Jurkat, Clone E6-1 (cell line): ENCODE results near the gene CCDC9B.

ENCODE experiments used
- DNase-seq: peaks from one replicate; pipeline ENCODE4 v3.0.0-alpha.2; 2011; ENCODE audit warnings: low read depth, low spot score
- H3K4me3 ChIP-seq: 2 replicates; pipeline ENCODE4 v1.5.1; 2011; ENCODE audit warnings: mild to moderate bottlenecking, low read length, control low read depth, moderate library complexity

CCDC9B gene

GRCh38 chr15:40300367-40300766 is 40.4 kb downstream of the CCDC9B start:
- no peak overlapping the region for H3K4me3 ChIP-seq
- no peak for DNase-seq

DNA sequence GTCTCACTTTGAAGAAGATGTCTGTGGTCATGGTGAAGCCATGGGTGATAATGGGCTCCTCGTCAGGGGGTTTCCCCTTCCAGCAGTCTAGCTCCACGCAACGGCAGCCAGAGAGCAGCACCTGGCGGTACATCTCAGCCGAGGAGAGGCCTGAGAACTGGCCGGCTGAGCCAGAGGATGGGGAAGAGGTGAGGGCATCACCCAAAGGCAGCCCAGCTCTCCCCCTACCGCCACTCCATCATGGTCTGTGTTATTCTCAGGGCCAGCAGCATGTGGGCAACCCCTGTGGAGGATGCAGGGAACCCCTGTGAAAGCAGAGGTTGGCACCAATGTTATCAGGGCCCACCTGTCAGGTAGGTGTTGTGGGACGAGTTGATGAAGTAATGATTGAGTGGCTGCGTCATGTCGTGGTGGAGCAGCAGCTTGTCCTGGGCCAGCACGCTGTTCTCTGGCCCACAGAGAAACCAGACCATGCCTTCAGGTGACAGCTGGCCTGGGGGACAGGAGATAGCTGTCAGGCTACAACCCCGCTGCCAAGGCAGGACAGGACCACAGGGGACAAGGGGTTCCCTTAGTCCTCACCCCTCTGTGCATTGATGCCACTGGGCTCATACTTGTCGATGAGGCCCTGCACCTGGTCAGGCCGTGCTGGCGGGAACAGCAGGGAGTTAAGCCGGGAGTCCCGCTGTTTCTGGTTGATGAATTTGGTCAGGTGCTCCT is 42.4 kb downstream of the CCDC9B start:
- DNase-seq: no peak
- no peak overlapping the region for H3K4me3 ChIP-seq

- H3K4me3 ChIP-seq: no peak overlapping the region
- no peak for DNase-seq
These were observed 43.4 kb downstream of the CCDC9B start for GRCh38 chr15:40297356-40297755.

DNA sequence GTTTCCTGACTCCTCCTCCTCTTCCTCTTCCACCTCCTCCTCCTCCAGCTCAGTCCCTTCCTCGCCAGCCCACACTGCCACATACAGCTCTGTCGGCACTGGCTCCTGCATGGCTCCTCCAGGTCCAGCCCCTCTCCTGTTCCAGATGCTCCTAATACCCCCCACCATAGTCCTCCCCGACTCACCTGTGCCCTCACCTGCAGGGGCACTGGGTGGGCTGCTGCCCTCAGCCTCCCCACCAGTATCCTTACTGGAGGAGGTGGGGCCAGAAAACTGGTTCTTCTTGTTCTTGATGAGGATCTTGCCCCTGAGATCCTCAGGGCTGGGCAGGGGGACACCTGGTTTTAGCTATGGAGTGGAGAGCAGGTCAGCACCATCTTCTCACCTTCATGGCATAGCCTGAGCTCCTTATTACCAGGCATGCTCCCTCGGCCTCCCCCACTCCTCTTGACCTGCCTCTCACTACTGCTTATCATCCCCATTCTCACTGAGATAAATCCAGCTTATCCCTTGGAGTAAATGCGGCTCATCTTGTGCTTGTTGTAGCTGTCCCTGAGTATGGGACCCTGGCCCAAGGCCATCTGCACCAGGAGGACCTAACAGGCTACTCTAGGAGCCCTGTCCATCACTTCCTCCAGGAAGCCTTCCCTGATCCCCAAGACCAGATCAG is 44.0 kb downstream of the CCDC9B start:
- DNase-seq: no peak
- H3K4me3 ChIP-seq: no peak overlapping the region

DNA sequence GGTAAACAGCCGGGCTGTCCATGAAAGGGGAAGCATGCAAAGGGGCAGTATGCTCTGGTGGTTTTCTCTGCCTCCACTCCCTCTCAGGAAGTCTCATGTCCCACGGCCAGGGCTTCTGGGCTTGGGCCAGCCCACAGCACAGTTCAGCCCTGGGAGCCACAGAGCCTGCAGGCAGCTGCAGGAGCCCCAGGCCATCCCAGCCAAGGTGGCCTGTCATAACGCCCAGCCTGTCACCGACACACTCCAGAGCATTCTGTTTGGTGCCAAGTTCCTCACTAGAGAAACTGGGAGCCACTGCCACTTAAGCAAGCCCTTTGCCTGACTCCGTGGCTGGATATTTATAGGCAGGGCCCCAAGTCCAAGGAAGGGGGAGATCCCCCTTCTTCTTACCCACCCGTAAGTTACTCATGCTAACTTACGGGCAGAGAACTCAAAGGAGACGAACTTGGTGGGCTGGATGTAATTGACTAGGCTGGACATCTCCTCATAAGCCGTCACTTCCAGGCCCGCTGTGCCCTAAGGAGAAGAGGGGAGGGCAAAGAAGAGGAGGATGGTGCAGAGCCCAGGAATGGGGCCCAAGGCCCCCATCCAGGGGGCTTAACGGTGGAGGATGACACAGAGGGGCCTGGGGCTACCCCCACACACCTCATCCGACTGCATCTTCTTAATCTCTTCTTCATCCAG is 44.7 kb downstream of the CCDC9B start:
- no peak overlapping the region for H3K4me3 ChIP-seq
- no peak for DNase-seq

GRCh38 chr15:40295297-40295696 is 45.4 kb downstream of the CCDC9B start:
- H3K4me3 ChIP-seq: no peak overlapping the region
- no peak for DNase-seq

- H3K4me3 ChIP-seq: no peak overlapping the region
- DNase-seq: no peak
These were observed 46.5 kb downstream of the CCDC9B start for GRCh38 chr15:40293905-40294895.

DNA sequence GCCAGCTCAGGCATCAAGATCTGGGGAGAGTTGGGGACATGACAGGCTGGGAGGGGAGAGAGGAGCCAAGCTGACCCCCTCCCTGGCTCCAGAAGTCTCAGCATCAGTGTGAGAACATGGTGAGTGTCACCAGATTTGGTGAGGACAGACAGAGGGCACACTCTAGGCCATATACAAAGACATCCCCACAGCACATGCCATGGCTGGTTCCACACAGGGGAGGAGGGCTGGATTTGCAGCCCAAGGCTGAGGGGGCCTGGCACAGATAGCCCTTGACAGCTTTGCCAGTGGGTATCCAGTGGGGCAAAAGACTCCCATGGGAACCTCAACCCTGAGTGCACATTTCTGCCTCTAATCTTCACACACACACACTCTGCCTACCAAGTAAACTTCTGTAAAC is 47.7 kb downstream of the CCDC9B start:
- no peak overlapping the region for H3K4me3 ChIP-seq
- no peak for DNase-seq

DNA sequence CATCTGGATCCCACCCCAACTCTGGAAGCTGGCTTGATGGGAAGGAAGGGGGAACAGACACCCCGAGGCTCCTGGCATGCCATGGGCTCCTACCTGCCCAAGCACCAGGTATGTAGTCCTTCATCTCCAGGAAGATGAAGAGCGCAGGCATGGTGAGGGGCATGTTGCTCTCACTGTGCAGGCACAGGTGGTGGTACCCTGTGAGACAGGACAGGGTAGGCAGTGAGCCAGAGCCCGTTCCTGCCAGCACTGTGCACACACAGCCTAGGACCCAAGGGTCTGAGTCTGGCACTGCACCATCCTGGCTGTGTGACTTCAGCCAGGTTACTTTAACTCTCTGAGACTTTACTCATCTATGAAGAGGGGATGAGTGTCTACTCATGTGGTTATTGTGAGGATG is 48.5 kb downstream of the CCDC9B start:
- no peak for DNase-seq
- no peak overlapping the region for H3K4me3 ChIP-seq

DNA sequence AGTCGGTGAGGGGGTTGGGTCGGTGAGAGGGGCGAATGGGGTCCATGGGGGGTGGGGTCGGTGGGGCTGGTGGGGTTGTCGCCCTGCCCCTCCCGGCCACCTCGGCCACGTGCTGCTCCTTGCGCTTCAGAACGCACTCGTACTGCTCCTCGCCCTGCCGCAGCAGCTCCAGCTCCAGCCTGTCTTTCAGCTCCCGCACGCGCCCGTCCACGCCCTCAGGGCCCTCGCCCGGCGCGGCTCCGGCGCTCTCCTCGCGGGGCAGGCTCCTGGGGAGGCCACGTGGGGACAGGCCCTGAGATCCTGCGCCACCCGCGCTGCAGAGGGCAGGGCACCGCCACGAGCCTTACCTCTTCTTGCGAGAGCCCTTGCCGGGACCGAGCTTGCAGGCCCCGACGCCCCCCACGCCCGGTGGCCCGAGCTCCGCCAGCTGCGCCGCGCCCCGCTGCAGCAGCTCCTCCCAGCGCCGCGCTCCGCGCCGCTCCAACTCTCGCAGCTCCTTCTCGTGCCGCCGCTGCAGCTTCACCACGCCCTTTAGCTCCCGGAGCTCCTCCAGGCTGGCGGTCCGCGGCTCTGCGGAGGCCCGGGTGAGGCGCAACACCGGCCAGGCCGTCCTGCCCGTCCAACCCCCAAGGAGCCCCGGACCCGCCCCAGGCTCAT is 49.7 kb downstream of the CCDC9B start:
- DNase-seq: no peak
- H3K4me3 ChIP-seq: no peak overlapping the region

GRCh38 chr15:40290545-40290917 is 50.2 kb downstream of the CCDC9B start:
- no peak overlapping the region for H3K4me3 ChIP-seq
- DNase-seq: no peak

DNA sequence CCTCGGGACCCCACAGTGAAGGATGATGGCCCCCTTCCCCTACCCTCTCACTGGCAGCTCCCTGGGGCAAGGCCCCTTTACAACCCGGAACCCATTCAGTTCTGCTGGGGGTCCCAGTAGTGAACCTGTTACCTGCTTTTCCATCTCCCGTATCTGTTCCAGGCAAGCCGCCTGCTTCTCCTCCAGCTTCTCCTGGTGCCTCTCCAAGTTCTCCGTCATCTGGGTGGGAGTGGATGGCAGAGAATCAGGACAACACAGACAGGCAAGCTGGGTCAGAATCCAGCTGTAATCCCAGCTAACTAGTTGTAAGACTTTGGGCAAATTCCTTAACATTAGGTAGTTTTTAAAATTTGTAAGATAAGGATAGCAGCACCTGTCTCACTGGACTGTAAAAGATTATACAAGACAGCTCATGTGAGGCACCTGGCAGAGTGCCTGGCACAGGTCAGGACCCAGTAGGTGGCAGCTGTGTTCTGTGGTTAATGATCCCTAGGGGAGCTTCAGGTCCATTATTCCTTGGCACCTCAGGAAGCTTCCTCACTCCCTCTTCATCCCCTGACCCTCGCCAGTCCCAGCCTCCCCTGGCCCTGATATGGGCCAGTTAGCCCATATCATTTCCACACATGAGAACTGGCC is 51.5 kb downstream of the CCDC9B start:
- no peak overlapping the region for H3K4me3 ChIP-seq
- no peak for DNase-seq

- DNase-seq: no peak
- H3K4me3 ChIP-seq: no peak overlapping the region
These were observed 52.8 kb downstream of the CCDC9B start for GRCh38 chr15:40287968-40288367.

DNA sequence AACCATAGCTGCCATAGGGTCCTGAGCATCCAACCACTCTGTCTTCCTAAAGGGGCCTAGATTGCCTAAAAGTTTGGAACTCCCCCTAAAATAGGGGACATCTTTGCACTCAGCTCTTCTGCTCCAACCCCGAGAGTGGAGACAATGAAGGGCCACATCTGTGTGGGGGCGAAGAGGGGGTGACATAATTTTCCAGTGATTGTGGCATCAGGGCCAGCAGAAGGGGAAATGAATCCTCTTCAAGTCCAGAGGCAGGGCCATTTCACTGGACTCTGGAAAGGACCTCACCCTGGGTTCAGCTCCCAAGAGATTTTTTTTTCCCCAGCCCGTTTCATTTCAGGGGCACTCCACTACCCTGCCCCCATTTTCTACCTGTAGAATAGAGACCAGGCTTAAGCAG is 53.2 kb downstream of the CCDC9B start:
- DNase-seq: no peak
- no peak overlapping the region for H3K4me3 ChIP-seq

- DNase-seq: no peak
- no peak overlapping the region for H3K4me3 ChIP-seq
These were observed 53.9 kb downstream of the CCDC9B start for GRCh38 chr15:40286794-40287193.

DNA sequence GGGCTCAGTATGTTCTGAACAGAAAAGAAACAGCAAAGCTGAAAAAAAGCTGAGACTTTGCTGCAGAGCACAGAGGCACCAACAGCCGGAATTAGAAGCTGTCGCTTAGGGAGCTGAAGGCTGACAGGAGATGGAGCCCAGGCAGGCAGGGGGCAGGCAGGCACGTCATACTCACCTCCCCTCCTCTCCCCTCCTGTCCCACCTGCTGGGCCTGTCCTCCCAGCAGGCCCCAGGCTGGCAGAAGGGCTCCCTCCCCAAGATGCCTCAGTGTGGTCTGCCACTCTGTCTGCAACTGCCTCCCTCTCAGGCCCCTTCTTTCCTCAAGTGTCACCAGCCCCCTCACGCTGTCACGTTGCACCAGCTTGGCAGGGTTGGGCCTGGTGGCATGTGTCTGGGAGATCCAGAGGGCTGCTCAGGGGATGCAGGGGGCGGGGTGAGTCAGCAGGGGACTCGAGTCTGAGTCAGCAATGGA is 54.6 kb downstream of the CCDC9B start:
- DNase-seq: no peak
- H3K4me3 ChIP-seq: no peak overlapping the region

DNA sequence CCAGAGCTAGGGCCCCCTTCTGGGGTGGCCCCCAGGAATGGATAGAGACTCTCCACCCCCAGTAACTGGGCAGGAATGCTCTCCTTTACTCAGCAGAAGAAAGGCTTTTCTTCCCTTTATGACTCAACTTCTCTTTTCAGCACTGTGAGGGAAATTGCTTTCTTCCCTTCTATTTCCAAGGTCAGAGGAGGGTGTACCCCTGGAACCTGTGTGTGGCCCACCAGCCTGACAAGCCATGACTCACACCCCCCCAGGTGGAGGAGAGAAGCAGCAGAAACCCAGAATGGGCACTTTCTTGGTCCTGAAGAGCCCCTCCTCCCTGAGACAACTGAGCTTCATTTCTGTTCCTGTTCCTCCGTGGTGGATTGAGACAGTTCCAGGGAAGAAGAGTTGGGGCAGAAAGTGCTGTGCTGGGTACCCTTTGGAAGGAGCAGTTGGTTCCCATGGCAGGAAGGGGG is 55.2 kb downstream of the CCDC9B start:
- DNase-seq: no peak
- no peak overlapping the region for H3K4me3 ChIP-seq

DNA sequence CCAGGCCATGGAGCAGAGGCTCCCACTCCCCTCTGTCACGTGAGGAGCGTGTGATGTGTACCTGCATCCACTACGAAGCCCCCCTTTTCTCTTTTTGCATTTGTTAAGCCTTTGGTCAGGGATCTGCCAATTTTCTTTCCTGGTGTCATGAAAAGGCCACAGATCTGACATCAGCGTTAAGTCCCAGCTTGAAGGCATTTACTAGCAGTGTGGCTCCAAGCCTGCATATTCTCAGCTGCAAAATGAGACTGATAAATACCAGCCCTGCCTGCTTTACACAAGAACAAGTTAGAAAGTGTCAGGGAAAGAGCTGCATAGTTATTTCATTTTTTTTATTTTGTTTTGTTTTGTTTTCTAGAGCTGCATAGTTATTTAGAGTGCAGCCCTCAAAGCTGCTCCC is 55.6 kb downstream of the CCDC9B start:
- H3K4me3 ChIP-seq: no peak overlapping the region
- DNase-seq: no peak
